ENCODE measurements around the gene SAMM50.

DNA sequence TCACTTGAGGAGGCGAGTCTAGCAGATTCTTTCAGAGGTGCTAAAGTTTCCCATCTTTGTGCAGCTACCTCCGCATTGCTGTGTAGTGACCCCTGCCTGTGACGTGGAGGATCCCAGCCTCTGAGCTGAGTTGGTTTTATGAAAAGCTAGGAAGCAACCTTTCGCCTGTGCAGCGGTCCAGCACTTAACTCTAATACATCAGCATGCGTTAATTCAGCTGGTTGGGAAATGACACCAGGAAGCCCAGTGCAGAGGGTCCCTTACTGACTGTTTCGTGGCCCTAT, 8.9 kb upstream of the SAMM50 start:
- no peak for TF ChIP-seq POLR2A (IDR thresholded peaks at IDR 0.05)
- TF ChIP-seq, protein P1, sequence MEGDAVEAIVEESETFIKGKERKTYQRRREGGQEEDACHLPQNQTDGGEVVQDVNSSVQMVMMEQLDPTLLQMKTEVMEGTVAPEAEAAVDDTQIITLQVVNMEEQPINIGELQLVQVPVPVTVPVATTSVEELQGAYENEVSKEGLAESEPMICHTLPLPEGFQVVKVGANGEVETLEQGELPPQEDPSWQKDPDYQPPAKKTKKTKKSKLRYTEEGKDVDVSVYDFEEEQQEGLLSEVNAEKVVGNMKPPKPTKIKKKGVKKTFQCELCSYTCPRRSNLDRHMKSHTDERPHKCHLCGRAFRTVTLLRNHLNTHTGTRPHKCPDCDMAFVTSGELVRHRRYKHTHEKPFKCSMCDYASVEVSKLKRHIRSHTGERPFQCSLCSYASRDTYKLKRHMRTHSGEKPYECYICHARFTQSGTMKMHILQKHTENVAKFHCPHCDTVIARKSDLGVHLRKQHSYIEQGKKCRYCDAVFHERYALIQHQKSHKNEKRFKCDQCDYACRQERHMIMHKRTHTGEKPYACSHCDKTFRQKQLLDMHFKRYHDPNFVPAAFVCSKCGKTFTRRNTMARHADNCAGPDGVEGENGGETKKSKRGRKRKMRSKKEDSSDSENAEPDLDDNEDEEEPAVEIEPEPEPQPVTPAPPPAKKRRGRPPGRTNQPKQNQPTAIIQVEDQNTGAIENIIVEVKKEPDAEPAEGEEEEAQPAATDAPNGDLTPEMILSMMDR (IDR thresholded peaks at IDR 0.05): no peak
